HEK293 (cell line): ENCODE data around the gene DLGAP3.

Source experiments
- HOXC10 ChIP-seq: sonication (generic); formaldehyde crosslinking; IDR thresholded peaks from 2 replicates; pipeline ENCODE4 v1.8.1; 2023; ENCODE audit warnings: mild to moderate bottlenecking, missing genetic modification reagents
- SALL2 ChIP-seq: fragments of 450-650 bp; formaldehyde crosslinking; IDR thresholded peaks from 2 replicates; pipeline ENCODE4 v1.5.0; 2017; ENCODE audit warnings: missing biosample characterization, mild to moderate bottlenecking, missing genetic modification characterization, borderline replicate concordance
- ZNF10 ChIP-seq: fragments of 450-650 bp; formaldehyde crosslinking; IDR thresholded peaks from 2 replicates; pipeline ENCODE4 v1.5.1; 2017; ENCODE audit warnings: missing biosample characterization, missing genetic modification characterization
- ZNF423 ChIP-seq: fragments of 450-650 bp; formaldehyde crosslinking; IDR thresholded peaks from 2 replicates; pipeline ENCODE4 v1.5.1; 2016; ENCODE audit warnings: missing biosample characterization, missing genetic modification characterization
- ZNF558 ChIP-seq: fragments of 450-650 bp; formaldehyde crosslinking; IDR thresholded peaks from 2 replicates; pipeline ENCODE4 v1.5.1; 2016; ENCODE audit warnings: missing biosample characterization, missing genetic modification characterization
- ZNF677 ChIP-seq: fragments of 450-650 bp; IDR thresholded peaks from 2 replicates; pipeline ENCODE4 v1.5.0; 2018; ENCODE audit warnings: missing biosample characterization, mild to moderate bottlenecking, missing genetic modification characterization, moderate library complexity
- TF ChIP-seq, protein P1 (sequence below): fragments of 450-650 bp; formaldehyde crosslinking; IDR thresholded peaks from 2 replicates; pipeline ENCODE4 v1.5.1; 2016; ENCODE audit warnings: missing biosample characterization, missing genetic modification characterization
- TF ChIP-seq, protein P2 (sequence below): fragments of 450-650 bp; formaldehyde crosslinking; IDR thresholded peaks from 2 replicates; pipeline ENCODE4 v1.5.1; 2016; ENCODE audit warnings: missing biosample characterization, missing genetic modification characterization
- TF ChIP-seq, protein P3 (sequence below): fragments of 450-650 bp; formaldehyde crosslinking; IDR thresholded peaks from 2 replicates; pipeline ENCODE4 v1.5.1; 2017; ENCODE audit warnings: missing biosample characterization, missing genetic modification characterization
- TF ChIP-seq, protein P4 (sequence below): fragments of 450-650 bp; formaldehyde crosslinking; IDR thresholded peaks from 2 replicates; pipeline ENCODE4 v1.5.1; 2016; ENCODE audit warnings: missing biosample characterization, missing genetic modification characterization

DNA sequence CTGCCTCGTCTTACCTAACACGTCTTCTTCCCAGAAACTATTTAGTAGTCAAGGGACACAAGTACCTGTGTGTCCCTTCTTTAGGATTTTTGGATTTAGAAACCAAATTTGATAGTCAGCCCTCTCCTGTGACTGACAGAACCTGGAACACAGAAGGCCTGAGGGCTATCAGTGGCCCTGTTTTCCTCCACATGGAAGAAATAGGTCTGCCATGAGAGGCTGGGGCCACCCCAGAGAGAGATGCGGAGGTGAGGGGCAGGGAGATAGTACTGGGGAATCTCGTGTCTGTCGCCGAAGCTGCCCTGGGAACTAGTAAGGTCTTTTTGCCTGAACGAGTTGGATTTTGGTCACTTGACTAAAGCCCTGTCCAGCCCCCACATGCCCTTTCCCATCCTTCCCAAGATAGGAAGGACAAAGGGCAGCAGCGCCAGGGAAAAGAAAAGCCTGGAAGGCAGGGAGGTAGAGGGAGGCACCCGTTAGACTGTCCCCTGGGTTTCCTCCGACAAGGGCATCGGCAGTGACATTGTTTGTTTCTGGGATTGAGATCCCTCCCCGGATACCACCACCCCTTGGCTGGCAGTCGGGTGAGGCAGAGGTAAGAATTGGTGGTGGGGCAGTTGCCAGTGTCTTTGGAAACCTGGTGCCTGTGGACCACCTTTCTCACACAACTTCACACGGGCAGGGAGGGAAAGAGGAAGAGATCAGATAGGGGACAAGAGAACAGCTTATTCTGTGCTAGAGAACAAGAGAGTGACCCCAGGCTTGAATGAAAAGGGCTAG, 89.7 kb downstream of the DLGAP3 start:
- TF ChIP-seq, protein P1, sequence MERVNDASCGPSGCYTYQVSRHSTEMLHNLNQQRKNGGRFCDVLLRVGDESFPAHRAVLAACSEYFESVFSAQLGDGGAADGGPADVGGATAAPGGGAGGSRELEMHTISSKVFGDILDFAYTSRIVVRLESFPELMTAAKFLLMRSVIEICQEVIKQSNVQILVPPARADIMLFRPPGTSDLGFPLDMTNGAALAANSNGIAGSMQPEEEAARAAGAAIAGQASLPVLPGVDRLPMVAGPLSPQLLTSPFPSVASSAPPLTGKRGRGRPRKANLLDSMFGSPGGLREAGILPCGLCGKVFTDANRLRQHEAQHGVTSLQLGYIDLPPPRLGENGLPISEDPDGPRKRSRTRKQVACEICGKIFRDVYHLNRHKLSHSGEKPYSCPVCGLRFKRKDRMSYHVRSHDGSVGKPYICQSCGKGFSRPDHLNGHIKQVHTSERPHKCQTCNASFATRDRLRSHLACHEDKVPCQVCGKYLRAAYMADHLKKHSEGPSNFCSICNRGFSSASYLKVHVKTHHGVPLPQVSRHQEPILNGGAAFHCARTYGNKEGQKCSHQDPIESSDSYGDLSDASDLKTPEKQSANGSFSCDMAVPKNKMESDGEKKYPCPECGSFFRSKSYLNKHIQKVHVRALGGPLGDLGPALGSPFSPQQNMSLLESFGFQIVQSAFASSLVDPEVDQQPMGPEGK: no peak
- TF ChIP-seq, protein P2, sequence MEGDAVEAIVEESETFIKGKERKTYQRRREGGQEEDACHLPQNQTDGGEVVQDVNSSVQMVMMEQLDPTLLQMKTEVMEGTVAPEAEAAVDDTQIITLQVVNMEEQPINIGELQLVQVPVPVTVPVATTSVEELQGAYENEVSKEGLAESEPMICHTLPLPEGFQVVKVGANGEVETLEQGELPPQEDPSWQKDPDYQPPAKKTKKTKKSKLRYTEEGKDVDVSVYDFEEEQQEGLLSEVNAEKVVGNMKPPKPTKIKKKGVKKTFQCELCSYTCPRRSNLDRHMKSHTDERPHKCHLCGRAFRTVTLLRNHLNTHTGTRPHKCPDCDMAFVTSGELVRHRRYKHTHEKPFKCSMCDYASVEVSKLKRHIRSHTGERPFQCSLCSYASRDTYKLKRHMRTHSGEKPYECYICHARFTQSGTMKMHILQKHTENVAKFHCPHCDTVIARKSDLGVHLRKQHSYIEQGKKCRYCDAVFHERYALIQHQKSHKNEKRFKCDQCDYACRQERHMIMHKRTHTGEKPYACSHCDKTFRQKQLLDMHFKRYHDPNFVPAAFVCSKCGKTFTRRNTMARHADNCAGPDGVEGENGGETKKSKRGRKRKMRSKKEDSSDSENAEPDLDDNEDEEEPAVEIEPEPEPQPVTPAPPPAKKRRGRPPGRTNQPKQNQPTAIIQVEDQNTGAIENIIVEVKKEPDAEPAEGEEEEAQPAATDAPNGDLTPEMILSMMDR (tag by site-specific recombination): no peak
- no peak for TF ChIP-seq SALL2 (tag by site-specific recombination)
- TF ChIP-seq, protein P3, sequence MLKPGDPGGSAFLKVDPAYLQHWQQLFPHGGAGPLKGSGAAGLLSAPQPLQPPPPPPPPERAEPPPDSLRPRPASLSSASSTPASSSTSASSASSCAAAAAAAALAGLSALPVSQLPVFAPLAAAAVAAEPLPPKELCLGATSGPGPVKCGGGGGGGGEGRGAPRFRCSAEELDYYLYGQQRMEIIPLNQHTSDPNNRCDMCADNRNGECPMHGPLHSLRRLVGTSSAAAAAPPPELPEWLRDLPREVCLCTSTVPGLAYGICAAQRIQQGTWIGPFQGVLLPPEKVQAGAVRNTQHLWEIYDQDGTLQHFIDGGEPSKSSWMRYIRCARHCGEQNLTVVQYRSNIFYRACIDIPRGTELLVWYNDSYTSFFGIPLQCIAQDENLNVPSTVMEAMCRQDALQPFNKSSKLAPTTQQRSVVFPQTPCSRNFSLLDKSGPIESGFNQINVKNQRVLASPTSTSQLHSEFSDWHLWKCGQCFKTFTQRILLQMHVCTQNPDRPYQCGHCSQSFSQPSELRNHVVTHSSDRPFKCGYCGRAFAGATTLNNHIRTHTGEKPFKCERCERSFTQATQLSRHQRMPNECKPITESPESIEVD (tag by site-specific recombination): no peak
- TF ChIP-seq, protein P4, sequence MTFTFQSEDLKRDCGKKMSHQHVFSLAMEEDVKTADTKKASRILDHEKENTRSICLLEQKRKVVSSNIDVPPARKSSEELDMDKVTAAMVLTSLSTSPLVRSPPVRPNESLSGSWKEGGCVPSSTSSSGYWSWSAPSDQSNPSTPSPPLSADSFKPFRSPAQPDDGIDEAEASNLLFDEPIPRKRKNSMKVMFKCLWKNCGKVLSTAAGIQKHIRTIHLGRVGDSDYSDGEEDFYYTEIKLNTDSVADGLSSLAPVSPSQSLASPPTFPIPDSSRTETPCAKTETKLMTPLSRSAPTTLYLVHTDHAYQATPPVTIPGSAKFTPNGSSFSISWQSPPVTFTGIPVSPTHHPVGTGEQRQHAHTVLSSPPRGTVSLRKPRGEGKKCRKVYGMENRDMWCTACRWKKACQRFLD (tag by site-specific recombination): no peak
- no peak for TF ChIP-seq ZNF677 (tag by site-specific recombination)
- no peak for TF ChIP-seq ZNF558 (tag by site-specific recombination)
- TF ChIP-seq HOXC10: no peak
- no peak for TF ChIP-seq ZNF10 (tag by site-specific recombination)
- TF ChIP-seq ZNF423 (tag by site-specific recombination): no peak
